Measurements from ENCODE around the gene DDIT3.

GRCh38 chr12:57560516-57560915 lies 40.2 kb upstream of the DDIT3 start:
- no peak for TF ChIP-seq POLR2A (IDR thresholded peaks at IDR 0.05)
- no peak for TF ChIP-seq CTCF (IDR thresholded peaks at IDR 0.05)
